Mesendoderm (in vitro differentiated cells): ENCODE results near the gene CPED1.
"Not testable (repeated sequence)": the region's sequence is repeated elsewhere in the genome, so short reads cannot be mapped to it uniquely, and the experiment has no call there.

ENCODE experiments used
- DNase-seq: peaks from one replicate; pipeline ENCODE4 v3.0.0; 2013
- H2AK5ac ChIP-seq: 2 replicates; pipeline ENCODE4 v1.6.1; 2013; ENCODE audit warnings: low read length, inconsistent platforms
- H2BK120ac ChIP-seq: 2 replicates; pipeline ENCODE4 v1.6.1; 2013; ENCODE audit warnings: low read depth, mild to moderate bottlenecking, low read length, moderate library complexity, mixed read lengths
- H2BK15ac ChIP-seq: replicated peaks from 2 replicates; pipeline ENCODE4 v1.6.1; 2013; ENCODE audit warnings: low read depth, mild to moderate bottlenecking, moderate library complexity
- H2BK5ac ChIP-seq: 2 replicates; pipeline ENCODE4 v1.6.1; 2013; ENCODE audit warnings: low read length, inconsistent platforms
- H3K18ac ChIP-seq: 2 replicates; pipeline ENCODE4 v1.6.1; 2013; ENCODE audit warnings: mild to moderate bottlenecking, low read length, mixed read lengths
- H3K23ac ChIP-seq: one replicate; pipeline ENCODE4 v1.6.1; 2013; ENCODE audit warnings: low read length
- H3K27ac ChIP-seq: 2 replicates; pipeline ENCODE4 v1.5.1; 2013; ENCODE audit warnings: low read depth, mild to moderate bottlenecking, inconsistent platforms, low read length, moderate library complexity
- H3K27me3 ChIP-seq: 2 replicates; pipeline ENCODE4 v1.6.1; 2013; ENCODE audit warnings: low read length, control low read depth, mild to moderate bottlenecking, inconsistent platforms; ENCODE audit not compliant: insufficient read depth, poor library complexity
- H3K36me3 ChIP-seq: 2 replicates; pipeline ENCODE4 v1.6.1; 2013; ENCODE audit warnings: low read length, inconsistent platforms; ENCODE audit not compliant: control insufficient read depth, insufficient read depth
- H3K4ac ChIP-seq: one replicate; pipeline ENCODE4 v1.6.1; 2013; ENCODE audit warnings: low read depth, mild to moderate bottlenecking, low read length, moderate library complexity
- H3K4me1 ChIP-seq: 2 replicates; pipeline ENCODE4 v1.6.1; 2013; ENCODE audit warnings: low read depth, low read length, inconsistent platforms; ENCODE audit not compliant: control insufficient read depth
- H3K4me2 ChIP-seq: 2 replicates; pipeline ENCODE4 v1.6.1; 2013; ENCODE audit warnings: low read length
- H3K4me3 ChIP-seq: 2 replicates; pipeline ENCODE4 v1.5.1; 2013; ENCODE audit warnings: mild to moderate bottlenecking, low read length
- H3K56ac ChIP-seq: one replicate; pipeline ENCODE4 v1.6.1; 2013; ENCODE audit warnings: low read length
- H3K79me1 ChIP-seq: 2 replicates; pipeline ENCODE4 v1.6.1; 2013; ENCODE audit warnings: low read length, inconsistent platforms
- H3K79me2 ChIP-seq: 2 replicates; pipeline ENCODE4 v1.6.1; 2013; ENCODE audit warnings: mild to moderate bottlenecking, low read length; ENCODE audit not compliant: control insufficient read depth, insufficient read depth
- H3K9ac ChIP-seq: 2 replicates; pipeline ENCODE4 v1.6.1; 2013; ENCODE audit warnings: low read length, inconsistent platforms
- H4K5ac ChIP-seq: one replicate; pipeline ENCODE4 v1.6.1; 2013; ENCODE audit warnings: low read length
- H4K8ac ChIP-seq: one replicate; pipeline ENCODE4 v1.6.1; 2013; ENCODE audit warnings: low read depth, mild to moderate bottlenecking, control low read depth, low read length, moderate library complexity
- WGBS: extraction: QIAGEN DNeasy Blood & Tissue Kit; methylation state at CpG from one replicate; pipeline ENCODE4 v1.1.7; 2013; ENCODE audit warnings: low lambda C conversion rate, missing lambda C conversion rate; ENCODE audit not compliant: insufficient coverage; ENCODE audit errors: extremely low coverage; 5-methylcytosine and 5-hydroxymethylcytosine counted together

Gene CPED1

GRCh38 chr7:120981888-120982615 is 6.5 kb upstream of the CPED1 start:
- H3K36me3 ChIP-seq, result no peaks in the 10 kb centered on the region
- H3K9ac ChIP-seq, result no peak overlapping the region
- H3K27me3 ChIP-seq, result no peaks in the 10 kb centered on the region
- no peak overlapping the region for H3K56ac ChIP-seq
- H3K18ac ChIP-seq, result no peak overlapping the region
- DNase-seq, result peak; percentile 25
- H3K4me3 ChIP-seq, result no peak overlapping the region
- H3K23ac ChIP-seq, result no peak overlapping the region
- no peak overlapping the region for H3K27ac ChIP-seq
- H3K4me2 ChIP-seq, result no peak overlapping the region
- H3K79me1 ChIP-seq, result no peaks in the 10 kb centered on the region
- H2BK120ac ChIP-seq, result no peak overlapping the region
- no CpG with 5 or more reads among the region's 4 CpGs for WGBS
- H4K5ac ChIP-seq, result no peak overlapping the region
- H3K79me2 ChIP-seq, result no peaks in the 10 kb centered on the region
- no peaks in the 10 kb centered on the region for H3K4me1 ChIP-seq
- no peak overlapping the region for H2BK15ac ChIP-seq
- no peak overlapping the region for H3K4ac ChIP-seq
- no peak overlapping the region for H4K8ac ChIP-seq
- H2BK5ac ChIP-seq, result no peak overlapping the region
- no peak overlapping the region for H2AK5ac ChIP-seq

GRCh38 chr7:120983592-120983991 is 4.9 kb upstream of the CPED1 start:
- not testable (repeated sequence) for H4K5ac ChIP-seq, H2BK5ac ChIP-seq, H2BK15ac ChIP-seq, H3K27ac ChIP-seq, H3K23ac ChIP-seq, H3K36me3 ChIP-seq, H3K4ac ChIP-seq, DNase-seq, H2AK5ac ChIP-seq, H2BK120ac ChIP-seq, H3K4me2 ChIP-seq, H3K18ac ChIP-seq, H4K8ac ChIP-seq, H3K9ac ChIP-seq, H3K4me3 ChIP-seq, H3K56ac ChIP-seq, H3K79me1 ChIP-seq, H3K27me3 ChIP-seq, H3K79me2 ChIP-seq, H3K4me1 ChIP-seq
- WGBS, result no CpG with 5 or more reads among the region's 8 CpGs

- no peak overlapping the region for H4K8ac ChIP-seq
- no peak overlapping the region for H3K18ac ChIP-seq
- no peak overlapping the region for H3K4me3 ChIP-seq
- H3K36me3 ChIP-seq, result no peaks in the 10 kb centered on the region
- no peaks in the 10 kb centered on the region for H3K79me2 ChIP-seq
- no peak overlapping the region for H2AK5ac ChIP-seq
- no peaks in the 10 kb centered on the region for H3K79me1 ChIP-seq
- H3K4me1 ChIP-seq, result peaks cover 2% of the 10 kb centered on the region
- peaks cover 2% of the 10 kb centered on the region for H3K27me3 ChIP-seq
- WGBS, result no CpG with 5 or more reads among the region's 3 CpGs
- no peak overlapping the region for H3K27ac ChIP-seq
- H4K5ac ChIP-seq, result no peak overlapping the region
- H3K4me2 ChIP-seq, result no peak overlapping the region
- no peak overlapping the region for H3K23ac ChIP-seq
- no peak overlapping the region for H3K9ac ChIP-seq
- H2BK5ac ChIP-seq, result no peak overlapping the region
- H3K56ac ChIP-seq, result no peak overlapping the region
- no peak overlapping the region for H2BK15ac ChIP-seq
- H2BK120ac ChIP-seq, result no peak overlapping the region
- DNase-seq, result no peak
- no peak overlapping the region for H3K4ac ChIP-seq
Observed at GRCh38 chr7:120984406-120984805, 4.1 kb upstream of the CPED1 start.

GRCh38 chr7:120985130-120985758 is 3.3 kb upstream of the CPED1 start:
- Histone ChIP-seq H3K4me1 (peaks cover 2% of the 10 kb centered on the region), H2BK5ac (no peak overlapping the region), H3K79me1 (no peaks in the 10 kb centered on the region), H3K4me3 (no peak overlapping the region), H4K8ac (no peak overlapping the region), H2BK15ac (no peak overlapping the region), H2AK5ac (no peak overlapping the region), H2BK120ac (no peak overlapping the region), H4K5ac (no peak overlapping the region), H3K27me3 (peaks cover 2% of the 10 kb centered on the region), H3K36me3 (no peaks in the 10 kb centered on the region), H3K27ac (no peak overlapping the region), H3K9ac (no peak overlapping the region), H3K4me2 (no peak overlapping the region), H3K23ac (no peak overlapping the region), H3K18ac (no peak overlapping the region), H3K4ac (no peak overlapping the region), H3K79me2 (no peaks in the 10 kb centered on the region), H3K56ac (no peak overlapping the region)
- no CpG with 5 or more reads among the region's 2 CpGs for WGBS
- peak; percentile 85 for DNase-seq

GRCh38 chr7:120985839-120986238 is 2.7 kb upstream of the CPED1 start:
- no peak overlapping the region for H3K4ac ChIP-seq
- H2AK5ac ChIP-seq, result no peak overlapping the region
- H3K27me3 ChIP-seq, result peaks cover 2% of the 10 kb centered on the region
- H2BK120ac ChIP-seq, result no peak overlapping the region
- no peak overlapping the region for H3K18ac ChIP-seq
- H4K8ac ChIP-seq, result no peak overlapping the region
- no CpG with 5 or more reads among the region's 2 CpGs for WGBS
- H4K5ac ChIP-seq, result no peak overlapping the region
- H2BK15ac ChIP-seq, result no peak overlapping the region
- no peak for DNase-seq
- no peaks in the 10 kb centered on the region for H3K79me2 ChIP-seq
- H3K4me2 ChIP-seq, result no peak overlapping the region
- H3K23ac ChIP-seq, result no peak overlapping the region
- no peaks in the 10 kb centered on the region for H3K79me1 ChIP-seq
- H3K4me3 ChIP-seq, result no peak overlapping the region
- H3K27ac ChIP-seq, result no peak overlapping the region
- H3K9ac ChIP-seq, result no peak overlapping the region
- H3K4me1 ChIP-seq, result peaks cover 2% of the 10 kb centered on the region
- H2BK5ac ChIP-seq, result no peak overlapping the region
- H3K36me3 ChIP-seq, result no peaks in the 10 kb centered on the region
- H3K56ac ChIP-seq, result no peak overlapping the region
